ENCODE measurements around the gene SOS2. TPM values are rescaled to one million over a fixed set of nuclear protein-coding genes. Genes with fewer than 3 reads are reported as not detected.
"Not testable (repeated sequence)": the region's sequence is repeated elsewhere in the genome, so short reads cannot be mapped to it uniquely, and the experiment has no call there.

The SOS2 gene
- total and polyA plus RNA-seq, 4 experiments from 2014 or later = 7.4 to 43.4 (median 29.7) TPM

GRCh38 chr14:50171895-50172294, 59.5 kb downstream of the SOS2 start:
- no peak overlapping the region for H3K27ac ChIP-seq (ENCODE audit: low read depth, low read length)
- H3K4me3 ChIP-seq (ENCODE audit: low read length in 2 of 2) = no peak overlapping the region
- H3K27ac Mint-ChIP-seq = no peak overlapping the region
- no peaks in the 10 kb centered on the region for H3K4me1 Mint-ChIP-seq
- no peaks in the 10 kb centered on the region for H3K4me1 ChIP-seq (ENCODE audit: insufficient read depth, low read length)
- H3K27me3 Mint-ChIP-seq = no peaks in the 10 kb centered on the region
- intact Hi-C loops (cut with micrococcal nuclease) = no loop called here
- no peaks in the 10 kb centered on the region for H3K36me3 ChIP-seq (ENCODE audit: insufficient read depth, low read length)
- H3K9me3 Mint-ChIP-seq = no peaks in the 10 kb centered on the region
- peaks cover 0 to 15% of the 10 kb centered on the region in 2 donors for H3K36me3 Mint-ChIP-seq
- no peaks in the 10 kb centered on the region for H3K27me3 ChIP-seq (ENCODE audit: insufficient read depth, low read length)
- POLR2A ChIA-PET (ENCODE audit: partially characterized antibody) = no interaction called here
- CTCF ChIA-PET (ENCODE audit: partially characterized antibody) = no interaction called here
- H3K4me3 Mint-ChIP-seq = no peak overlapping the region
- no peaks in the 10 kb centered on the region for H3K9me3 ChIP-seq (ENCODE audit: control insufficient read depth in 1 of 2, low read length in 2 of 2)
- no peak for DNase-seq

GRCh38 chr14:50167381-50167780, 64.0 kb downstream of the SOS2 start:
- Mint-ChIP-seq H3K27ac (peak overlapping the region in 2 of 7 donors; percentile 30 to 47), H3K36me3 (peaks cover 4 to 11% of the 10 kb centered on the region in 2 donors)
- H3K27me3 Mint-ChIP-seq; H3K4me3 Mint-ChIP-seq; POLR2A ChIA-PET (ENCODE audit: partially characterized antibody); H3K9me3 ChIP-seq (ENCODE audit: control insufficient read depth in 1 of 2, low read length in 2 of 2); H3K27me3 ChIP-seq (ENCODE audit: insufficient read depth, low read length); H3K27ac ChIP-seq (ENCODE audit: low read depth, low read length); H3K4me3 ChIP-seq (ENCODE audit: low read length in 2 of 2); intact Hi-C loops (cut with micrococcal nuclease); H3K36me3 ChIP-seq (ENCODE audit: insufficient read depth, low read length); H3K9me3 Mint-ChIP-seq; H3K4me1 ChIP-seq (ENCODE audit: insufficient read depth, low read length); DNase-seq; H3K4me1 Mint-ChIP-seq; CTCF ChIA-PET (ENCODE audit: partially characterized antibody): not testable (repeated sequence)

- Histone ChIP-seq H3K36me3 (ENCODE audit: insufficient read depth, low read length) (peaks cover 4% of the 10 kb centered on the region), H3K27ac (ENCODE audit: low read depth, low read length) (no peak overlapping the region), H3K27me3 (ENCODE audit: insufficient read depth, low read length) (no peaks in the 10 kb centered on the region), H3K4me1 (ENCODE audit: insufficient read depth, low read length) (no peaks in the 10 kb centered on the region), H3K4me3 (ENCODE audit: low read length in 2 of 2) (no peak overlapping the region), H3K9me3 (ENCODE audit: control insufficient read depth in 1 of 2, low read length in 2 of 2) (no peaks in the 10 kb centered on the region)
- no peak for DNase-seq
- Mint-ChIP-seq H3K9me3 (no peaks in the 10 kb centered on the region), H3K27me3 (no peaks in the 10 kb centered on the region), H3K27ac (no peak overlapping the region), H3K36me3 (peaks cover 32 to 39% of the 10 kb centered on the region in 2 donors), H3K4me3 (no peak overlapping the region), H3K4me1 (peaks cover 0 to 2% (median 0%) of the 10 kb centered on the region in 4 donors)
- ChIA-PET POLR2A (ENCODE audit: partially characterized antibody) (no interaction called here), CTCF (ENCODE audit: partially characterized antibody) (interaction anchor here (1.1 kb wide), 2 partner anchors 26 to 105 kb away, joined by 3 read pairs; no protein-coding TSS in a partner anchor)
- intact Hi-C loops (cut with micrococcal nuclease) = no loop called here
These were observed 75.3 kb downstream of the SOS2 start for GRCh38 chr14:50156111-50156510.

- ChIA-PET CTCF (ENCODE audit: partially characterized antibody) (no interaction called here), POLR2A (ENCODE audit: partially characterized antibody) (no interaction called here)
- Mint-ChIP-seq H3K27me3 (no peaks in the 10 kb centered on the region), H3K9me3 (no peaks in the 10 kb centered on the region), H3K27ac (no peak overlapping the region), H3K4me1 (no peaks in the 10 kb centered on the region), H3K36me3 (peaks cover 32 to 40% of the 10 kb centered on the region in 2 donors), H3K4me3 (no peak overlapping the region)
- Histone ChIP-seq H3K9me3 (ENCODE audit: control insufficient read depth in 1 of 2, low read length in 2 of 2) (no peaks in the 10 kb centered on the region), H3K27me3 (ENCODE audit: insufficient read depth, low read length) (no peaks in the 10 kb centered on the region), H3K36me3 (ENCODE audit: insufficient read depth, low read length) (peaks cover 3% of the 10 kb centered on the region), H3K27ac (ENCODE audit: low read depth, low read length) (no peak overlapping the region), H3K4me3 (ENCODE audit: low read length in 2 of 2) (no peak overlapping the region), H3K4me1 (ENCODE audit: insufficient read depth, low read length) (no peaks in the 10 kb centered on the region)
- DNase-seq = no peak
- intact Hi-C loops (cut with micrococcal nuclease) = no loop called here
These were observed 82.6 kb downstream of the SOS2 start for GRCh38 chr14:50148799-50149198.

GRCh38 chr14:50139192-50139591, 92.2 kb downstream of the SOS2 start:
- H3K27ac ChIP-seq (ENCODE audit: low read depth, low read length) = no peak overlapping the region
- H3K27ac Mint-ChIP-seq = no peak overlapping the region
- no peaks in the 10 kb centered on the region for H3K27me3 Mint-ChIP-seq
- H3K36me3 Mint-ChIP-seq = peaks cover 7 to 10% of the 10 kb centered on the region in 2 donors
- H3K9me3 ChIP-seq (ENCODE audit: control insufficient read depth in 1 of 2, low read length in 2 of 2) = no peaks in the 10 kb centered on the region
- ChIA-PET POLR2A (ENCODE audit: partially characterized antibody) (interaction anchor here (0.7 kb wide), 1 partner anchor 49 kb away, joined by 3 read pairs; no protein-coding TSS in a partner anchor), CTCF (ENCODE audit: partially characterized antibody) (no interaction called here)
- H3K4me3 ChIP-seq (ENCODE audit: low read length in 2 of 2) = no peak overlapping the region
- no peaks in the 10 kb centered on the region for H3K27me3 ChIP-seq (ENCODE audit: insufficient read depth, low read length)
- no peaks in the 10 kb centered on the region for H3K9me3 Mint-ChIP-seq
- no peaks in the 10 kb centered on the region for H3K4me1 ChIP-seq (ENCODE audit: insufficient read depth, low read length)
- intact Hi-C loops (cut with micrococcal nuclease) = no loop called here
- DNase-seq = no peak
- no peaks in the 10 kb centered on the region for H3K36me3 ChIP-seq (ENCODE audit: insufficient read depth, low read length)
- no peaks in the 10 kb centered on the region for H3K4me1 Mint-ChIP-seq
- no peak overlapping the region for H3K4me3 Mint-ChIP-seq

- CTCF ChIA-PET (ENCODE audit: partially characterized antibody) = no interaction called here
- intact Hi-C loops (cut with micrococcal nuclease) = no loop called here
- POLR2A ChIA-PET (ENCODE audit: partially characterized antibody) = no interaction called here
- H3K9me3 Mint-ChIP-seq = no peaks in the 10 kb centered on the region
- peaks cover 0 to 3% (median under 1%) of the 10 kb centered on the region in 4 donors for H3K4me1 Mint-ChIP-seq
- H3K36me3 Mint-ChIP-seq = peaks cover 42 to 51% of the 10 kb centered on the region in 2 donors
- no peaks in the 10 kb centered on the region for H3K27me3 Mint-ChIP-seq
- H3K4me3 Mint-ChIP-seq = no peak overlapping the region
- Histone ChIP-seq H3K27me3 (ENCODE audit: insufficient read depth, low read length) (no peaks in the 10 kb centered on the region), H3K36me3 (ENCODE audit: insufficient read depth, low read length) (peaks cover 18% of the 10 kb centered on the region), H3K9me3 (ENCODE audit: control insufficient read depth in 1 of 2, low read length in 2 of 2) (no peaks in the 10 kb centered on the region), H3K4me1 (ENCODE audit: insufficient read depth, low read length) (no peaks in the 10 kb centered on the region), H3K27ac (ENCODE audit: low read depth, low read length) (no peak overlapping the region), H3K4me3 (ENCODE audit: low read length in 2 of 2) (no peak overlapping the region)
- DNase-seq = no peak
- peak overlapping the region in 2 of 7 donors; percentile 38 to 51 for H3K27ac Mint-ChIP-seq
These were observed 103.6 kb downstream of the SOS2 start for GRCh38 chr14:50127802-50128201.

GRCh38 chr14:50123062-50123461, 108.3 kb downstream of the SOS2 start:
- H3K27me3 ChIP-seq (ENCODE audit: insufficient read depth, low read length) = no peaks in the 10 kb centered on the region
- no peaks in the 10 kb centered on the region for H3K27me3 Mint-ChIP-seq
- ChIA-PET CTCF (ENCODE audit: partially characterized antibody) (no interaction called here), POLR2A (ENCODE audit: partially characterized antibody) (interaction anchor here (1.0 kb wide), 1 partner anchor 261 kb away, joined by 3 read pairs; no protein-coding TSS in a partner anchor)
- H3K9me3 ChIP-seq (ENCODE audit: control insufficient read depth in 1 of 2, low read length in 2 of 2) = no peaks in the 10 kb centered on the region
- DNase-seq = no peak
- H3K27ac ChIP-seq (ENCODE audit: low read depth, low read length) = no peak overlapping the region
- no peaks in the 10 kb centered on the region for H3K4me1 ChIP-seq (ENCODE audit: insufficient read depth, low read length)
- no peak overlapping the region for H3K4me3 Mint-ChIP-seq
- peaks cover 0 to 1% (median 0%) of the 10 kb centered on the region in 8 donors for H3K9me3 Mint-ChIP-seq
- H3K36me3 ChIP-seq (ENCODE audit: insufficient read depth, low read length) = peaks cover 12% of the 10 kb centered on the region
- H3K27ac Mint-ChIP-seq = peak overlapping the region in 2 of 7 donors; percentile 15 to 59
- H3K4me3 ChIP-seq (ENCODE audit: low read length in 2 of 2) = no peak overlapping the region
- peaks cover 0 to 3% (median 0%) of the 10 kb centered on the region in 4 donors for H3K4me1 Mint-ChIP-seq
- intact Hi-C loops (cut with micrococcal nuclease) = no loop called here
- H3K36me3 Mint-ChIP-seq = peaks cover 26 to 40% of the 10 kb centered on the region in 2 donors
